Activated CD4-positive, CD25-positive, alpha-beta regulatory T cell (primary cell): ENCODE measurements around the gene TTLL9.
A peak's percentile ranks its signal among the peaks of the same experiment; 100 is the strongest.

Experiments
- DNase-seq, 4 experiments: peaks; one replicate each; lab custom pipeline; 2025; lab: John Stamatoyannopoulos, UW

TTLL9 gene

DNA sequence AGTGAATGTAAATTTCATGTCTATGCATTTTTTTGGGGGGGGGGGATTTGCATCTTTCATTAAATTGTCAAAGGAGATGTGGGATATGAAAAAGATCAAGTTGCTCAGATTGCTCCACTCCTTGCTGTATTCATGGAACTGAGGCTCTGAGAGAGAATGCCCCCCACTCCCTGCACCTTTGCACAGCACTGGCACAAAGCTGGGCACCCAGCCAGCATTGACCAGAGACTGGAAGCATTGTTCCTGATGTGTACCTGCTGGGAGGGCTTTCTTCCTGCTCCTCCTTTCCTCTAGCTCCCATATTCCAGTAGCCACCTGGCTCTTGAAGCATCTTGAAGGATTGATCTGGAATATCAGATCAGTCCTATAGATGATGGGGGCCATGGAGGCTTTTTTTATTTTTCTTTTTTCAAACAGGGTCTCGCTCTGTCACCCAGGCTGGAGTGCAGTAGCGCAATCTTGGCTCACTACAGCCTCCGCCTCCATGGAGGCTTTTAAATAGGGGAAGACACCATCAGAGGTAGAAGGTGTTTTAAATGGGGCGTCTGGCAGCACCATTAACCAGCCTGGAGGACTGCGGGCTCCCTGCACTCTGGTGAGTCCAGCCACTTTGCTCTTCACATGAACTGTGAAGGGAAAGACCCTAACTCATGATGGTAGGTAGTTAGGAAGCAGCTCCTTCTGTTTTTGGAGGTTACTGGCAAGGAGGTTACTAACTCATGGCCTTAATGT lies 11.0 kb upstream of the TTLL9 start:
- DNase-seq: no peak

DNA sequence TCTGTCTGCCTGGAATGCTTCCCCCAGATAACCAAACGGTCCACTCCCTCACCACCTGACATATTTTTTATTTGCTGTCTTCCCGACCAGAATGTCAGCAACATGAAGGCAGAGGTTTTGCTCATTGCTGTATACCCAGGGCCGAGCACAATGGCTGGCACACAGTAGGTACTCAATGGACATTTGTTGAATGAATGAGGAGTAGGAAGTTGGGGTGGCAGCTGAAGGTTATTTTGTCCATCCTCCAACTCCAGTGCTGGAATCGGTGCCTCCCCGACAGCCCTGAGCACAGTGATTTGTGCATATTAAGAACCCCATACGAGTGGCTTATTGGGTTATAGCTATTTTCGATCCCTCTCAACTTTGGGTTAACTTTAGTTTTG lies 10.4 kb upstream of the TTLL9 start:
- DNase-seq: no peak

DNA sequence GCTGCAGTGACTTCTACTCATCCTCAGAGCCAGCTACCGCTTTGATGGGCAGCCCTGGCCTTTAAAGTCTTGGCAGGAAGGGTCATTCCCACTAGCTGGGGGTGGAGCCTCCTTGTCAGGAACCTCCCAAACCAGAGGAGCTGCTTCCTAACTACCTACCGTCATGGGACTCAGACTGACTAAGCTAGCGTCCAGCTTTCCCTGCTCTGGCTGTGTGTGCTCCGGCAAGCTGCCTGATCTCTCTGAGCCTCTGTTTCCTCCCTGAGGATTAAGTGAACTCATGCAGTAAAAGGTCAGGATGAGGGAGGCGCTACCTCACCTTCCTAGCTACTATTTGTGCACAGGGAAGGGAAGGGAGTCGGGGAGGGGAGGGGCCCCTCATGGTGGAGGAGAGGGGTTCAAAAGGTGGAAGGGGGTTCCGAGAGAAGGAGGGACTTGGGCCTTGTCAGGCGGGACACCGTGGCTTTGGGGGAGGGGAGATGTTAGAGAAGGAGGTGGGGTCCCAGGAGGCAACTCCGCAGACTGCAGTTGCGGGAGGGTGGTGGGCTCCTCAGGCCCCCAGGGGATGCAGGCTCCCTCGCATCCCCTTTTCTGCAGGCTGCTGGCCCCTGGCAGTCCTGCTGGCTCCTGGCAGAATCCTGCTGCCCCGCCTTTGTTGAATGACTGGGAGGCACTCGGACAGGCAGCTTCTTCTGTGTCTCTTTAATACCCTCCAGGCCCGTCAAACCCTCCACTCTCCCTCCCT lies 9.9 kb upstream of the TTLL9 start:
- no peak for DNase-seq

DNA sequence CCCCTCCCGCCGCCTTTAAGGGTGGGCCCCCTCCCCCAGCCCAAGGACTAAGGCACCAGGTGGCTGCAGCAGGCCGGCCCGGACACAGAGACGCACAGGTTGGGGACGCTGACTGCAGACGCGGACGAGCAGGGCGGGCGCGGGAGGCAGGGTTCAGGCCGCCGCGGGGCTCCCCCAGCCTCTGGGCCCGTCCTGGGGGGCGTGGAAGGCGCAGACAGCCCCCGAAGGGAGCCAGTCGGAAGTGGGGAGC lies 9.4 kb upstream of the TTLL9 start:
- no peak for DNase-seq

DNA sequence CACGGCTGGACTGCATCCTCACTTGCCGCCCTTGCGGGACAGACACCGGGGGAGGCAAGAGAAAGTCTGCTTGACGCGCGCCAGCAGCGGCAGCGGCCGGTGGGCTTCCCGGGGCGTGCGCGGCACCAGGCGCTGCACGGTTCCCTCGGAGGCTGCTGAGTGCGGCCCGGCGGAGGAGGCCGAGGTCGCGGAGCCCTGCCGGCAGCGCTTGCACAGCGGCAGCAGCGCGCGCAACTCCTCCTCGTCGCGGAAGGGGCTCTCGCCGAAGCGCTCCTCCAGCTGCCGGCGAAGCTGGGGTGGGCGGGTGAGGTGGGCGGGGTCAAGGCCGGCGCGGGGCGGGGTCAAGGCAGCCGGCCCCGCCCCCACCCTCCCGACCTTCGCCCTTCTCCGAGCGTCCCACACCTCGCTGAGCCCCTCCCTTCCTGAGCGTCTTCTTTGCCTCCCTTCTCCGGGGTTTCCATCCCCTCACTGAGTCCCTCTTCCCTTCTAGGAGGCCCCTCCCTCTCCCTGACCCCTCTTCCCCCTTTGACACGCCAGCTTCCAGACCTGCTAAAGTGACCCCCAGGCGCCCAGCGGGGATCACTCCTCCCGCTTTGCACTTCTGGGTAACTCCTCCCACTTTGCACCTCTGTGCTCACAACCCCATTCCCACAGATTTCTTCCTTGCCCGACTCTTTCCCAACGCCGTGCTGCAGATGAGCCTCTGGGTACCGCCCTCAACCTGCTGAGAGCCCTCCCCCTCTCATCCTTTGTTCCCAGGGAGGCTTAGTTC lies 8.9 kb upstream of the TTLL9 start:
- peak; percentile 27 to 29 (median 29) for DNase-seq

DNA sequence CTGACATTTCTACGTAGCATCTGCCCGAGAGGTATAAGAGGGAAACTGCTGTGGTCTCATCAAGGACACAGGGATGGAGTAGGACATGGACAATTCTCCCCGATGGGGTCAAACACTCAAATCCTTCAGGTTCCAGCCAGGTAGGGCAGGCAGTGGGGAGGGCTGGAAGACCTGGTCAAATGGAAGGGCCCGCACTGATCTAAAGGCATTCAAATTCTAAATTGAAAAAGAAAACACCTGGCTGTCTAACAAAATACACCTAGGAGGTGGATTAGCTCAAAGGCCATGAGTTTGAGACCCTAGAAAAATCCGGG lies 8.3 kb upstream of the TTLL9 start:
- no peak for DNase-seq

DNA sequence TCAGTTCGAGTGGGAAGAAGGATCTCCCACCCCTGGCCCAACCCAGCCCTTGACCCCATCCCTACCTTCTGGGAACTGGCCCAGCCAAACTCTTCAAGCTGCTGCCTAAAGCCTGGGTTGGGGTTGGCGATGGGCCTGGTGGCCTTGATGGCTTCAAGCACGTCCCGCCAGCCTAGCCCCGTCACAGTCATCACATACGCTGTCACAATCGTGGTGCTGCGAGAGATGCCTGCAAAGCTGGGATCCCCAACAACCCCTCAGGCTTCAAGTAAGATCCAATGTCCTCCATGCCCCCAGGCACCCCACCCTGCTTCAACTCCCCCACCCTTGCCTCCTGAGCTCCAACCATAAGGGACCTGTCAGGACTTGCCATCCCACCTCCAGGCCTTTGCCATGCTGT lies 7.9 kb upstream of the TTLL9 start:
- no peak for DNase-seq

DNA sequence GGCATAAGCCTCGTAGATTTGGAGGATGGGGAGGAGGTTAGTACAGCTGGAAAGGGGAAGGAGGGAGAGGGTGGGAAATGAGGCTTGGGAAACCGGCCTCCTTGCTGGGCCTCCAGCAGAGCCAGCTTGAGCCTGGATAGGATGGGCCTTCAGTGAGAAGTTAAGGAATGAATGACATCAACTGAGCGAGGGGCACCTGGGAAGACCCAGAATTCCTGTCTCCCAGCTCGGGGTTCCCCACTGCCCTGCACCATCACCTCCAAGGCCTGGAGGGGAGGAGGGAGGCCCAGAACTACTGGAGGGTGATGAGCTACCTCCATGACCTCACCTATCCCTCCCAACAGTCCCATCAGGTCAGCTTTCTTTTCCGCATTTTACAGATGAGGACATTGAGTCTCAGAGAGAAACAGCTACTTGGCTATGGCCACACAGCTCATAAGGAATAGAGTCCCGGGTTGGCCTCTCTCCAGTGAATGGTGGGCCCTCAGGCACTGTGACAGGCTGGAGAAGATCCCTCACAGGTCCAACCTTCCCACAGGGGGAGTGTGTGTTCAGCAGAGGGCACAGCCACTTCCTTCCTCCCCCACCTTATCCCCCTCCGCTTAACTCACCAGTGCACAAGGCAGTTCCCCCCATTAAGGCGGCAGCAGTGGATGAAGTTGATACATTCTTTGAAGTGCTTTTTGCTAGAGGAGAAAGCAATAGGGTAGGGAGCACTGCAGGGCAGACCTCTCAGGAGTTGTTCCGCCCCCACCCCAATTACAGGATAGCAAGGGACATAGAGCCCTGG lies 6.9 kb upstream of the TTLL9 start:
- DNase-seq: no peak

DNA sequence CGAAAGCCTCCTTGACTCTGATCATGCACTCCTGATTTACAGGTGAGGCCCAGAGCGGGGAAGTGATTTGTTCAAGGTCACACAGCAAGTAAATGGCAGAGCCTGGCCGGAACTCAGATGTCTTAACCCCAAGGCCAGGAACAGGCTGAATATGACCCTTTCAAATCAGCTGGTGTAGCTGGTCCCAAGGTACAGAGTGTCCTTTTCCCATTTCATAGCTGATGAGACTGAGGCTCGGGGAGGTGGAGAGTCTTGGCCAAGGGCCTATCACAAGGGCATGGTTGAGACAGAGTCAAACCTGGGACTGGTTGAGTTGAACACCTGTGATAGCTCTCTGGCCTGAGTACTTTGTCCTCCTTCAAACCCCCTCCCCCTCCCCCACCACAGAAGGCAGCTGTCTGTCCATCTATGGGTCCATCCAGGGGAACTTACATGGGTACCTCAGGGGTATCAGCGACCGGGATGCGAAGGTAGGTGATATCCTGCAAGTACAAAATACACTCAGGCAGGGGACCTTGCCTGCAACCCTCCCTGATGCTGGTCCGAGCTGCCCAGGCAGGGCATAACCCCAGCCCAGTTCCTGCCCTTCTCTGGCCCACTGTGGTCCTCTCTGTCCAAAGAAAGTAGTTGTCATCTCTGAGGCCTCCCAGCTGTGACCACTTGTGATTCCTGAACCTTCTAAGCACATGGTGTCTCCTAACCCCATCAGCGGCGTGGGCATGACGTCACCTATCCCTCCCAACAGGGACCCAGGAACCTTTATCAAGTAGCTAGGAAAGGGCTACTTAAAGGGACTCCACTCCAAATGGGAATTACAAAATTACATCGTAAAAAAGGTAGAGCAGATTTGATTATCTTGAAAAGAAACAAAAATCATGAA lies 5.7 kb upstream of the TTLL9 start:
- DNase-seq: no peak

DNA sequence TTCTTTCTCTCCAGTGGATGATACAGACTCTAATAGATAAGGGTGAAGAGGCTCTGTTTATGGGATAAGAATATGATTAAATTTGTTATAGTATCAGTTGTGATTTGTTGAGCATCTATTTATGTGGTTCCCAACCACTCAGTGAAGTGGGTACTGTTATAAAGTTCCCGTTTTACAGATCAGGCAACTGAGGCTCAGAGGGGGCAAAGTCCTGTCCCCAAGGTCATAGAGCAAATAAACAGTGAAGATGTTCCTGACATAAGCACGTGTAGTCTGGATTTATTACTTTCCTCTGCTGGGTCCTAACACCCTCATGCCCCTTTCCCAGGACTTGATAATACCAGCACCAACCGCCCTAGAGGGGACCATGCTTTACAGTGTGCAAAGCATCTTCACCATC lies 4.2 kb upstream of the TTLL9 start:
- DNase-seq: no peak

DNA sequence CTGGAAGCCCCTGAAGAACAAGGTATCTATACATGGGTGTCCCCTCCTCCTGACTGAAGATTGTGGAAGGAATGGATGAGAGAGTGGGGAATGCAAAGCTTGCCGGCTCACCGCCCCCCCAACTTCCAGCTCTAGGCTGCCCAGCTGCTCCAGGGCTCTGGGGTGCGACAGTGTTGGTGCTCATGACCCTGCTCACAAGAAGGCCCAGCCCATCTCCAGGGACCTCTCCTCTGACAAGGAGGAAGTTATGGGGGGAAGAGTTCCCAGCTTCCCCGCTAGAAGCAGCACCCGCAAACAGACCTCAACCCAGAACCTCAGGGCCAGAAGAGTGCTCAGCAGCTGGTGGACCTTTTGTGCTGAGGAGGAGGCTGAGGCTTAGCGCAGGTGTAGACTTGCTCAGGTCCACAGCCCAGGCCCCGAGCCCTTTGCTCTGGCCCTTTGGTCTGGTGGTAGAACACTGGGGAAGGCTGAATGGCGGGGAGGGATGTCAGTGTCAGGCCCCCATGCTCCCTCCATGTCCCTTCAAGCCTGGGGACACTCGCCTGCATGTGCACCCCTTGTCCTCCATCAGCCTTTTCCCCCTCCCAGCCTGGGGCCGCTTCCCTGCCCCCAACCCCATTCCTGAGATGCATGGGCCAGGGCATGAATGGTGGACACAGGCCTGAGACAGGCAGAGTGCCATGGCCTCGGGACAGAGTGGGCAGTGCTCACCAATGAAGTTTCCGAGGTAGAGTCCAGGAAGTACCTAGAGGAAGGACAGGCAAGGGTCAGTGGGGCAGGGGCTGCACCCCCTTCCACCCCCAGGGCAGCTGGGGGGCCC lies 1.4 kb upstream of the TTLL9 start:
- DNase-seq: no peak

DNA sequence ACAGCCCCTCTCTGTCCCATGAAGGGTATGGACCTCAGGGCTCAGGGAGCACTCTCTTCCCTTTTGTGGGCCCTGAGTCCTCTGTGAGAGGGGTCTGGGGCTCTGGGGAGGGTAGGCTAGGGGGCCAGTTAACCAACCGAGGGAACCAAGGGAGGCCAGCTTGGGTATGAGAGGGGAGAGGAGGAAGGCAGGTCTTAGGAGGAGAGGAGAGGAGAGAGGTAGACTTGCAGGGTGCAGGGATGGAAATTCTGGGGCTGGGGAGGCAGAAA lies 827 bp upstream of the TTLL9 start:
- DNase-seq: no peak

DNA sequence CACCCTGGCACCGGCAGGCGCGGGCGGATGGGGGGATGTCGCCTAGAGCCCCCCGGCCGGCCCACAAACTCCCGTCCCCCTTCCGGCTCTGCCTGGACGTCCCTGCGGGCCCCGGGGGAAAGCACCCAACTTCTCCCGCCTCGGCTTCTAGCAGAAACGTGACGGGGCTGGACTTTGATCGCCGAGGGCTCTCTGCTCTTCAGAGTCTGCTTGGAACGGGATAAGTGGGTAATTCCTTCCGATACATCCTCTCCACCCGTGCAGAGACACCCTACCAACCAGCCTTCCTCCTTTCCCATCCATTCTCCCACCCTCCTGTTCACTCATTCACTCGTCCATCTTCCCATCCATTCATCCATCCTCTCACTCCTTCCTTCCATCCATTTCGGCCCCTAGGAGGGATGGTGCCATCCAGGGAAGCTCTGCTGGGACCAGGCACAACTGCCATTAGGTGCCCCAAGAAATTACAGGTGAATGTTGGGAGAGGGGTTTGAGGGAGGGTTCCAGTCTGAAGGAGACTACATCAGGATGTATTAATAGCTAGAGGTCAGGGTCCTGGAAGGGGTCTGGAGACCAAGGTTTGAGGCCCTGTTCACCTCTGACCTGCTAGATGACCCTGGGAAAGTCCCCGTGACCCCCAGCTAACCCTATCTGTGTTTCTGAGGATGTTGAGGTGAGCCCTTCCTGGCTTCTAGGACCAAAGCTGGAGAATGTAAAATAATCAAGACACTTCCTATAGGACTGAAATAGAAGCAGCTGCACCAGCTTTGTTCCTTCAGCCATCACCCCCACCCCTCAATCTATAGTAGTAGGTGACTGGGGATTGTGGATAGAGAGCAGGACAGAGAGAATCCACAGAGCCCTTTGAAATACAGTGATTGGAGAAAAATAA lies 538 bp downstream of the TTLL9 start:
- no peak for DNase-seq

DNA sequence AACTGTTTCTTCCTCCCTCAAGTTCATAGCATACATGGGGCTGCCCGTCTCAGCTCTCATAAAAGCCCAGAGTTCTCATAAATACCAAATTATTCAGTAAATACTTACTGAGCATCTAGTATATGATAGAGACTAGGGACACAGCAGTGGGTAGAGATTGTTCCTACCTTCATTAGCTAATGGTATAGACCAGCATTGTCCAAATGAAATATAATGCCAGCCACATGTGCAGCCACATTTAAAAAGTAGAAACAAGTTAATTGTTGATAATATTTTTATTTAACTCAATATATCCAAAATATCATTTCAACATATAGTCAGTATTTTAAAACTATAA lies 1.2 kb downstream of the TTLL9 start:
- no peak for DNase-seq

DNA sequence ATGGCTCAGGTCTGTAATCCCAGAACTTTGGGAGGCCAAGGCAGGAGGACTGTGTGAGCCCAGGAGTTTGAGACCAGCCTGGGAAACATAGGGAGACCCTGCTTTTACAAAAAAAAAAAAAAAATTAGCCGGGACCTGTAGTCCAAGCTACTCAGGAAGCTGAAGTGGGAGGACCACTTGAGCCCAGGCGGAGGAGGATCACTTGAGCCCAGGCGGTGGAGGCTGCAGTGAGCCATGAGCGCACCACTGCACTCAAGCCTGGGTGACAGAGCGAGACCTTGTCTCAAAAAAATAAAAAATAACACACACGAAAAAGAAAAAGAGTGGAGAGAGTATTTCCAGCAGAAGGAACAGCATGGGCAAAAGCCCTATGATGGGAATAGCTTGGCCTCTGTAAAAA lies 2.0 kb downstream of the TTLL9 start:
- no peak for DNase-seq

DNA sequence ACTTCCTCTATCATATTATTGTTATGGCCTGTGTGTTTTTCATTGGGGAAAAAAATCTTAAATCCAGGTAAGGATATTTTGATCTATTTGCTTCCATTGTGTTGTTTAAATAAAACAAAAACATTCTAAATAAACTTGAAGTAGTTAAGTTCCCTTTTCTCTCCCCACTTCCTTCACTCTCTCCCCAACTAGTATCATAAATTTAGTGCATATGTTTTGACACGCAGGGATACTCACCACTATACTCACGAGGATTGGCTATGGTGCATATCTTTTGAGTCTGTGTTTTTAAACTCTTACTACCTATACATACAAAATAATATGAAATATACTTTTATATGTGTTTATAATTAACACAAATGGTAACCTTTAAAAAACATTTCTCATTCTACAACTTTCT lies 5.2 kb downstream of the TTLL9 start:
- DNase-seq: no peak

DNA sequence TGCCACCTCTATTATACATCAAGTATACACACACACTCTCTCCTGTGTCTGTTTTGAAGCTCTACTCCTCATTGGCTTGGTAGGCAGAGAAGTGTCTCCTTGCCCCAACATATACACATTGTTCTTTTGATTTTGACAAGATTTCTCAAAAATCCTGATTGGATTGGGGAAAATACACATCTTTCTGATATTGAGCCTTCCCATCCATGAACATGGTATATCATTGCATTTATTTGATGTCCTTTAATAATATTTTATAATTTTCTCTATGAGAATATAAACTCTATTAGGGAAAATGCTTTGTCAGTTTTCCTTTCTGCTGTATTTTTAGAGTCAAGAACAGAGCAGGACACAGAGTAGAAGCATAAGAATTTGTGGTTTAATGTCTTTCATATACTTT lies 7.2 kb downstream of the TTLL9 start:
- DNase-seq: no peak

DNA sequence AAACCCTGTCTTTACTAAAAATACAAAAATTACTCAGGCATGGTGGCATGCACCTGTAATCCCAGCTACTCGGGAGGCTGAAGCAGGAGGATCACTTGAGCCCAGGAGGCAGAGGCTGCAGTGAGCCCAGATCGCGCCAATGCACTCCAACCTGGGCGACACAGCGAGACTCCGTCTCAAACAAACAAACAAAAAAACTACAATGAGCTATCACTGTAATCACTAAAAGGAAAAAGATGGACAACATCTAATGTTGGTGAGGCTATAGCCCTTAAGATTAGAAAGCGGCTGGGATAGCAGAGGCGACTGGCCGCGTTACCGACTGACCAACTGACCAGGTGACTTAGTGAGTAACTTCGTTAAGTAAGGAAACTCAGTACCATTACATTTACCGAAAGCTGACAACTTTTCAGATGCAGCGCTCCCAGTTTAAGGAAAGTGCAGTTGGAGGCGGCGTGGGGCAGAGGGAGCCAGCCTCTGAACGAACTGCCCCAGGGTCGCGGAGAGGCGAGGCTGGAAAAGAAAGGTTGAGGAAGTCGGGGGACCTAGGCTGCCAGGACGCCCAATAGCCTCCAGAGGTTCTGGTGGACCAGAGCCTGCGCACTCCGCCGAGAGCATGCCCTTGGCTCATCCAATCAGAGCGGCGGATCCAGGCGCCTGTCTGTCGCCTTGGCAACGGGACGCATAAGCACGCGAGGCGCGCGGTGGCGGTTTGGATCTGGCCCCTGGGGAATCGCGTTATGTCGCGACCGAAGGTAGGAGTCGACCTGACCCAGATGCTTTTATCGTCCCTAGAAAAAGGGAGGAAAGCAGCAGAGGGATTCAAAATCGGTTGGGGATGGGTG lies 8.9 kb downstream of the TTLL9 start:
- DNase-seq: peak; percentile 38 to 64 (median 50)

DNA sequence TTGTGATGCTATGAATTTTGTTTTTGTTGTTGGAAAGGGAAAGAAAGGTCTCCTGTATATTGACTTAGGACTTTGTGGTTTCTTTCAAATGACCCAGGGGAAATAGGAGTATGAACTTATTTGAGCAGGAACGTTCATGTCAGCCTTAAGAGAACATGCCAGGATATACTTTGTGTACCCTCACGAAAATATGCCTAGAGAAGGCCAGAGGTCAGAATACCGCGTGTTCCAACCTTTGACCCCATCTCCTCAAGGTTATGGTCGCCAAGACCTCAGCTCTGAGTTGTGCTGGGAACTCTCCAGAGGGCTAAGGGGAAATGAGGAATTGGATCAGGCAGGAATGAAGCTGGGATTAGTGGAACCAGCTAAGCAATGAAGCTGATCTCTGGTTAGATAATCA lies 11.5 kb downstream of the TTLL9 start:
- no peak for DNase-seq
